Stimulated activated CD8-positive, alpha-beta memory T cell treated with anti-CD3 and anti-CD28 coated beads, Interleukin-7, amount 100 ng/mL, for 48 hours (primary cell): Measurements from ENCODE around the gene PXN.

Experiments used
- DNase-seq, 2 donors: peaks; one replicate each; pipeline ENCODE4 v3.0.0-alpha.2; 2020; ENCODE audit warnings: low read depth in 1 of 2; ENCODE audit errors: extremely low read depth in 1 of 2

The PXN gene

GRCh38 chr12:120265473-120266179 is at the start of gene PXN:
Gene PXN (minus strand): TSS chr12:120265730. CDS start chr12:120265629, 101 bp downstream.
- DNase-seq, result peak; percentile 77 to 79

GRCh38 chr12:120314220-120314619 is 48.7 kb upstream of the PXN start:
- DNase-seq, result no peak

DNA sequence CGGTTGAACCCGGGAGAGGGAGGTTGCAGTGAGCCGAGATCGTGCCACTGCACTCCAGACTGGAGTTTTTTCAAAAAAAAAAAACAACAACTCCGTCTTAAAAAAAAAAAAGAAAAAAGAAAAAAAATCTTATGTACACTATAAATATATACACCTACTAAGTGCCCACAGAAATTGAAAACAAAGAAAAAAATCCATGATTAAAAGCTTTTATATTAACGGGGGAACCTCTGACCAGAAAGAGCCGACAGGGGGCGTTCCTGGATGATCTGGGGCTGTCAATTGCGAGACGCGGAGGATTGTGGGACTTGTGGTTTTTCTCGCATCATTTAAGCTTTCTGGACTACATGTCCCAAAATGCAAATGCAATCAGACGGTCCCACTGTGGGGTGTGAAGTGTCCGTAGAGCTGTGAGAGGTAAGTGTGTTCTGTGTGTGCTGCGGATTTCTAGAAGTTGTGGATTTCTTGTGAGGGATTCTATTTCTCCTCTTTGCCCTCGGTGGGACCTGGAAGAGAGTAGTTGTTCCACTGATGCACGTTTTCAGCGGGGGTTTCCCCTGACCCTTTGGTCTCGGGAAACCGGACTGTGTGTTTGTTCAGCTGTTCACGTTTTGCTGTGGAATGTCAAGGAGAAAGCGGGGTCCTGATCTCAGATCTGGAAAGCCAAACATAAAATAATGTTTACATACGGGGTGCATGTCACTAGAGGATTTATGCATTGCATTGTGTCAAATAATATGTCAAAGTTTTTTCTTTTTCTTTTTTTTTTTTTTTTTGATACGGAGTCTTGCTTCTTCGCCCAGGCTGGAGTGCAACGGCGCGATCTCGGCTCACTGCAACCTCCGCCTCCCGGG is 36.7 kb upstream of the PXN start, which contains the start of gene SIRT4:
TSS of gene SIRT4 (plus strand) at position 360 of the 854 bp plus-strand sequence. CDS start 1,241 bp downstream, outside the sequence.
- DNase-seq, result peak; percentile 65 to 83

DNA sequence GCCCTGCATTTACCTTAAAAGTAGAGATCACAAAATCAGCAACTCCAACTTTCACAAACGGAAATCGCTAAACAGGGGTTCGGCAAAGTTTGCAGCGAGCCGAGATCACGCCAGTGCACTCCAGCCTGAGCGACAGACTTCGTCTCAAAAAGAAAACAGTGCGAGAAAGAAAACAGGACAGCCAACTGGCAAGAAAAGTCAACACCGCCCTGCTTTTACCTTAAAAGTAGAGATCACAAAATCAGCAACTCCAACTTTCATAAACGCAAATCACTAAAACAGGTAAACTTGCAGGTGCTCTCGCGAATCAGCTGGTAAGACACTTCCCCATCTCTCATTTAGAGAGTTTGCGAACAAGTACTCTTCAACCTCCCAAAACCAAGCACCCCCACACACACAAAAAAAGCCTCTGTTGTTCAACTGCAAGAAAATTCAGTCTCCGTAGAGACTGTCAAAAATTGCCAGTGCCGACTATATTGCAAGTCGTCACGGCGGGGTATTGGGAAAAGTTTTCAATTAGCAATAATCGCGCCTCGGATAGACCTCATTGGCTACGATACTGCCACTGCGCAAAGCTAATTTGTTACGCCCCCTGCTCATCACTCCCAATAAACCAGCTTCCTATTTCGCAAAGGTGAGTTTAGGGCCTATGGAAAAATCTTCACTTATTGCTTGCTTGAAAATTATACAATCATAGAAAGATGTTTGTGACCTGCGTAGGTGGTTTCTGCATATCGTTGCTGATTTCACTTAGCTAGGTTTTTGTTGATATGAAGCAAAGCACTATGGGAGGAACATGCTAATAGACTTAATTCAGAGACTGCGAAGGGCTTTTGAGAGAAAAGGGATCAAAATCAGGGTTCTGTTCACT is 27.4 kb upstream of the PXN start, which contains the start of gene RNU4-1:
TSS of gene RNU4-1 (minus strand) at position 577 of the 871 bp plus-strand sequence.
- peak; percentile 55 to 82 for DNase-seq

DNA sequence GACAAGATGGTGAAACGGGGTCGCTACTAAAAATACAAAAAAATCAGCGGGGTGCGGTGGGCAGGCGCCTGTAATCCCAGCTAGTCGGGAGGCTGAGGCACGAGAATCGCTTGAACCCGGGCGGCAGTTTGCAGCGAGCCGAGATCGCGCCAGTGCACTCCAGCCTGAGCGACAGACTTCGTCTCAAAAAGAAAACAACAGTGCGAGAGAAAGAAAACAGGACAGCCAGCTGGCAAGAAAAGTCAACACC is 26.8 kb upstream of the PXN start:
- no peak for DNase-seq

DNA sequence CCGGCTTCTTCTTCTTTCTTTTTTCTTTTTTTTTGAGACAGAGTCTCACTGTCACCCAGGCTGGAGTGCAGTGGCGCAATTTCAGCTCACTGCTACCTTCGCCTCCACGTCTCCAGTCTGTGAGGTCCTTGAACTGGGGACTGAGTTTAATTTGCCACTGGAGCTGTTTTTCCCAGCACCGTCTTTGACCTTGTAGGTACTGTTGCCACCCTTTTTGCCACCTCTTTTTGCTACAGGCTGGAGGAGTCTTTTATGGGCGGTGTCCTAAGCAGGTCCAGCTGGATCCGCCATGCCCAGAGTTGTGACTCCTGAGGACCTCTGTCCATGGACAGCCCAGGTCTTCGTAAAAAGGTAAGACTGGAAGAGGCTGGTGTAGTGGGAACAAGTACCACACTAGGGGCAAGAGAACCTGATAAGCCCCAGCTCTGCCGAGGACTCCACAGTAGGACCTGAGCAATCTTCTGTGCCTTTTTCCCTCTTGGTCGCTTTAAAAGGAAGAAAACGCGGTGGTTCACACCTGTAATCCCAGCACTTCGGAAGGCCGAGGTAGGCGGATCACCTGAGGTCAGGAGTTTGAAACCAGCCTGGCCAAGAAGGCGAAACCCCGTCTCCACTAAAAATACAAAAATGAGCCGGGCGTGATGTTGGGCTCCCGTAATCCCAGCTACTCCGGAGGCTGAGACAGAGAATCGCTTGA is 25.2 kb upstream of the PXN start:
- peak in 1 of 2 donors; percentile 5 for DNase-seq

- DNase-seq, result no peak
These were observed 22.0 kb upstream of the PXN start for GRCh38 chr12:120287491-120287890.

DNA sequence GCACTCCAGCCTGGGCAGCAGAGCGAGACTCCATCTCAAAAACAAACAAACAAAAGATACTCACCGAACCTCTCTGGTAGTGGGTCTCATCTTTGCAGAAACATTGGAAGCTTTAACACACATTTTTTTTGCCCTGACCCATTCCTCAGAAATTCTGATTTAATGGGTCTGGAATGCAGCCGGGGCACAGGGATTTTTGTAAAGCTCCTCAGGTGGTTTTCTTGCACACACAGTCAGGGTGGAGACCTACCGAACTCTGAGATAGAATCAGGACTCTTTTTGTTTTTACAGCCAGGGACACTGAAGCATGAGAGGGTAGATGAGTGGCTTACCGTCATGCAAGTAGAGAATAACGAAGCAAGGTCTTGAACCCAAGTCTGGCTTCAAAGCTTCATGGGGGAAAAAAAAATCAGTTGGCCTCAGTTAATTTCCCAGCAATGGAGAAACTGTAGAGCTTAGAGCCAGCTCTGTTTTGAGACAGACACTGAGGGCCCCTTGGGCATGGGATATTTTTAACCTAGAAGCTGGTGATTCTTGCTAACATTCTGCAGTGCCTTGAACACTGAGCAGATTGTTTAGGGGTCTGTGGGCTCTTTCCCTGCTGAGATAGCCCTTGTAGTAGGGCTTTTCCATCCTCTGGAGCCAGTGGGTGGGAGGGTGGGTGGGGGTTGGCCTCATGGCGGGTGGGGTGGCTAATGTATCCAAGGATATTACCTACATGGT is 21.4 kb upstream of the PXN start:
- no peak for DNase-seq

GRCh38 chr12:120284381-120284780 is 18.9 kb upstream of the PXN start:
- no peak for DNase-seq

GRCh38 chr12:120283318-120283717 is 17.8 kb upstream of the PXN start:
- DNase-seq, result no peak

DNA sequence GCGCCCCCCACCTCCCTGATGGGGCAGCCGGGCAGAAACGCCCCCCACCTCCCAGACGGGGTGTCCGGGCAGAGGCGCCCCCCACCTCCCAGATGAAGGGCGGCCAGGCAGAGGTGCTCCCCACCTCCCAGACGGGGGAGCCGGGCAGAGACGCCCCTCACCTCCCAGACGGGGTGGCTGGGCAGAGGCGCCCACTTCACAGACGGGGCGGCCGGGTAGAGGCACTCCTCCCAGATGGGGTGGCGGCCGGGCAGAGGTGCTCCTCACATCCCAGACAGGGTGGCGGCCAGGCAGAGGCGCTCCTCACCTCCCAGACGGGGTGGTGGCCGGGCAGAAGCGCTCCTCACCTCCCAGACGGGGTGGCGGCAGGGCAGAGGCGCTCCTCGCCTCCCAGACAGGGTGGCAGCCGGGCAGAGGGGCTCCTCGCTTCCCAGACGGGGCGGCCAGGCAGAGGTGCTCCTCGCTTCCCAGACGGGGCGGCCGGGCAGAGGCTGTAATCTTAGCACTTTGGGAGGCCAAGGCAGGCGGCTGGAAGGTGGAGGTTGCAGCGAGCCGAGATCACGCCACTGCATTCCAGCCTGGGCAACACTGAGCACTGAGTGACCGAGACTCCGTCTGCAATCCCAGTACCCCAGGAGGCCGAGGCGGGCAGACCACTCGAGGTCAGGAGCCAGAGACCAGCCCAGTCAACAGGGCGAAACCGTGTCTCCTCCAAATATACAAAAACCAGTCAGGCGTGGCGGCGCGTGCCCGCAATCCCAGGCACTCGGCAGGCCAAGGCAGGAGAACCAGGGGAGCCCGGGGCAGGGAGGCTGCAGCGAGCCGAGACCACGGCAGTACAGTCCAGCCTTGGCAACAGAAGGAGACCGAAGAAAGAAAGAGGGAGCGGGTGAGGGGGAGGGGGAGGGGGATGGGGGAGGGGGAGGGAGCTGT is 12.9 kb upstream of the PXN start:
- no peak for DNase-seq

DNA sequence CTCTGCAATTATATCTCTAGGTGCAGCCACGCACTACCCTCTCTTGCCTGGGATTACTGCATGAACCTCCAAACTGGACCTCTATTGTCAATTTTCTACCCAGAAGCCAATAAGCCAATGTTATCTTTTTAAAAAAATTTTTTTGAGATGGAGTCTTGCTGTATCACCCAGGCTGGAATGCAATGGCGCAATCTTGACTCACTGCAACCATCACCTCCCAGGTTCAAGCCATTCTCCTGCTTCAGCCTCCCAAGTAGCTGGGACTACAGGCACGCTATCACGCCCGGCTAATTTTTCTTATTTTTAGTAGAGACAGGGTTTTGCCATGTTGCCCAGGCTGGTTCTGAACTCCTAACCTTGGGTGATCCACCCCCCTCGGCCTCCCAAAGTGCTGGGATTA is 11.2 kb upstream of the PXN start:
- no peak for DNase-seq

GRCh38 chr12:120267736-120268135 is 2.2 kb upstream of the PXN start:
- no peak for DNase-seq

DNA sequence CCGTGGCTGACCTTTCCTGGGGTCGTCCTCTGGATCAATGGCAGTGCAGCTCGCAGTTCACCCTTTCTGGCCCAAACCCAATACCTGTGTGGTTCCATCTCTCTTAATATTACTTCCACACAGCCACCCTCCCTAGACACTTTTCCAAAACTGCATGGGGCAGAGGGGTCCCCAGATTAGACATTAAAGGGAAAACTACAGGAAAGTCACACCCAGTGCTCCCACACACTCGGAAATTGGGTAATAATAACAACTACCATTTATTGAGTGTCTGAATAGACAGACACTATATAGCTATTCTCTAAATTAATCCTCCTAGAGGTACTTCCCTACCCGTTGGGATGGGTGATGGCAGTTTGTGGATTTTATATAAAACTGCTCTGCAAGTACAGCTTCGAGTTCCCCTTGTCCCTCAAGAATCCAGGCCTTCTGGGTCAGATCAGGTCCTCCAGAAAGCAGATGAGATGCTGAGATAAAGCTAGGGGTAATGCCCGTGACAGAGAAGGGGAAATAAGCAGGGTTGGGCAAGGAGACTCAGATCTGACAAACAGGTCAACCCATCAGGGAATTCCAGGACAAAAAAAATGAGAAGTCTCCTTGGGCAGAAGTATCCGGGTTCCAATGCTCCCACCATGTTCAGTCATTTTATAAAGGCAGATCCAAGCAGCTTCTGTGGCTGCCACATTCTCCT is 795 bp upstream of the PXN start:
- DNase-seq, result no peak

GRCh38 chr12:120264904-120265472 is 542 bp downstream of the PXN start:
- DNase-seq, result no peak

DNA sequence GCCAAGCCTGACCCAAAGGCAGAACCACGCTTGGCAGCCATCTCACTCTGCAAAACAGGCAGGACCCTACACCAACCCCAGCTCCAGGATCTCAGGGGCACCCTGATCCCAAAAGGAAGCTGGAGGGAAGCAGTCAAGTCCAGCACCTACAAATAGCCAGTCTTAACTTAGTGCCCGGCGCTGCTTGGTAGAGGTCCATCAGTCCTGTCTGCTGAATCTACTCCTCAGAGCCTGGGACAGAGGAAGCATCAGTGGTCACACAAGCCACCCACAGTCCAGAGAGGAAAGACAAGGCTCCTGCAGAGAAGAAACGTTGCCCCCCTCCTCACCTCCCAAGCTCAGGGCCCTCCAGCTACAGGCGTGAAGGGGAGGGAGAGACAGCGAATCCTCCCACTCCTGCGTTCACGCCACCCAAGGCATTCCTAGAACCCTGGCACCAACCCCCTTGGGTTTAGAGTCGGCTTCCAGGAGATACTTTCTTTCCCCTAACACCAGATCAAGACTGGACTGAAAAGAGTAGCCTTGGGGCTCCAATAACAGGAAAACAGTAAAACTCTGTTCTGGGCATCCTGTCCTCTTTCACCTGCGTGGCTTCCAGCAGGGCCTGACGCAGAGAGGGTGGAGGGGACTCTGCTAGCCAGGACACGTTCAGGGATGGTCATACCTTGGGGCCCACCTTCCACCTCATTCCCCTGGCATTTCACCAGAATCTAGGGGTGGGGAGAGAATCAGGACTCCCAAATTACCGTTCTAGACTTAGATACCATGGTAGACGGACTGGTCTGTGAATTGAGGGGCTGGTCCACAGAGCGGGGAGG is 1.2 kb downstream of the PXN start:
- no peak for DNase-seq

DNA sequence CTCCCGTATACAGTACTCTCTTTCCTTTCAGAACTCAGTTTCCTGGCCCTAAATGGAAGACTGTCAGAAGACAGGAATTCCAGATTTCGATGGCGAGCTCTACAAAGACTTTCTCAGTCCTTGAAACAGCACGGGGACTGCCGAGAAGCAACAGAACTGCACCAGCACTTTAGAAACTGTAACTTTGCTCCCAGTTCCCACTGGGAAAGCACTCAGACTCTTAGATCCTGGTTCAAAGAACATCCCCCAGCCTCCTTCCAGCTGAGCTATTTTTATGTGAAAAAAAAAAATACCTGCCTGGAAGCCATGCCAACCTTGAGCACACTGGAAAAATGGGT is 1.8 kb downstream of the PXN start:
- no peak for DNase-seq
